SK-N-SH (cell line): ENCODE results near the gene RDH12. TPM values are rescaled to one million over a fixed set of nuclear protein-coding genes. Genes with fewer than 3 reads are reported as not detected.

Experiments used
- CTCF ChIA-PET: fragments of 300-600, 350-600 bp; formaldehyde crosslinking; extraction: SDS; loops from one replicate; lab custom pipeline; 2021; lab: Yijun Ruan, JAX
- POLR2A ChIA-PET: fragments of 350-600 bp; sonication (Branson Sonifier 250); formaldehyde crosslinking; extraction: SDS; loops from one replicate; lab custom pipeline; 2020; ENCODE audit warnings: antibody characterized with exemption, inconsistent platforms; lab: Yijun Ruan, JAX
- DNase-seq: peaks from one replicate; pipeline ENCODE4 v3.0.0; 2012
- H2AFZ ChIP-seq: fragments of 200-600 bp; sonication (generic); 2 replicates; pipeline ENCODE4 v1.8.1; 2016; ENCODE audit warnings: antibody characterized with exemption, mild to moderate bottlenecking, low read depth
- H3F3A ChIP-seq: fragments of 200-600 bp; sonication (generic); replicated peaks from 2 replicates; pipeline ENCODE3; 2016; ENCODE audit warnings: antibody characterized with exemption, mild to moderate bottlenecking; ENCODE audit not compliant: insufficient read depth
- H3K27ac ChIP-seq, 2 experiments: fragments of 200-500 bp in 1 of 2; fragments of 200-600 bp in 1 of 2; sonication (Bioruptor generic) in 1 of 2; sonication (generic), shearing (Covaris generic) in 1 of 2; 2 replicates each; pipeline versions ENCODE4 v1.5.1 to v1.6.1; 2014 to 2016; ENCODE audit warnings: low read depth in 2 of 2, inconsistent platforms in 1 of 2, low read length in 1 of 2, mild to moderate bottlenecking in 1 of 2, mixed read lengths in 1 of 2
- H3K27me3 ChIP-seq: fragments of 200-600 bp; sonication (generic), shearing (Covaris generic); 2 replicates; pipeline ENCODE4 v1.6.1; 2016; ENCODE audit warnings: mixed run types; ENCODE audit not compliant: insufficient read depth
- H3K36me3 ChIP-seq, 2 experiments: fragments of 200-500 bp in 1 of 2; fragments of 200-600 bp in 1 of 2; sonication (Bioruptor generic) in 1 of 2; sonication (generic) in 1 of 2; replicated peaks in 1 of 2; 2 replicates each; pipeline versions ENCODE3 to v1.5.1; 2014 to 2016; ENCODE audit warnings: low read length in 1 of 2, mild to moderate bottlenecking in 1 of 2; ENCODE audit not compliant: insufficient read depth in 2 of 2, control insufficient read depth in 1 of 2
- H3K4me1 ChIP-seq, 2 experiments: fragments of 200-500 bp in 1 of 2; fragments of 200-600 bp in 1 of 2; sonication (Bioruptor generic) in 1 of 2; sonication (generic), shearing (Covaris generic) in 1 of 2; 2 replicates each; pipeline versions ENCODE4 v1.5.1 to v1.6.1; 2014 to 2016; ENCODE audit warnings: low read depth in 1 of 2, low read length in 1 of 2, mixed run types in 1 of 2; ENCODE audit not compliant: insufficient read depth in 2 of 2, control insufficient read depth in 1 of 2
- H3K4me2 ChIP-seq: fragments of 200-600 bp; sonication (generic), shearing (Covaris generic); 2 replicates; pipeline ENCODE4 v1.6.1; 2017; ENCODE audit warnings: mixed run types
- H3K4me3 ChIP-seq, 2 experiments: fragments of 200-500 bp in 1 of 2; fragments of 200-600 bp in 1 of 2; sonication (Bioruptor generic) in 1 of 2; sonication (generic), shearing (Covaris generic) in 1 of 2; 2 replicates each; pipeline versions ENCODE4 v1.5.1 to v1.8.1; 2014 to 2016; ENCODE audit warnings: low read depth in 2 of 2, inconsistent platforms in 1 of 2, low read length in 1 of 2, mild to moderate bottlenecking in 1 of 2, mixed read lengths in 1 of 2, moderate library complexity in 1 of 2
- H3K79me2 ChIP-seq: fragments of 200-600 bp; sonication (generic); 2 replicates; pipeline ENCODE4 v1.8.1; 2017; ENCODE audit warnings: mild to moderate bottlenecking; ENCODE audit not compliant: insufficient read depth
- H3K9ac ChIP-seq: fragments of 200-600 bp; sonication (generic); 2 replicates; pipeline ENCODE4 v1.6.1; 2017; ENCODE audit warnings: mixed run types
- H3K9me2 ChIP-seq: fragments of 200-600 bp; sonication (generic); 2 replicates; pipeline ENCODE4 v1.6.1; 2017; ENCODE audit warnings: mixed run types
- H3K9me3 ChIP-seq: fragments of 200-600 bp; sonication (generic); 2 replicates; pipeline ENCODE4 v1.6.1; 2017; ENCODE audit warnings: mixed run types, mild to moderate bottlenecking, moderate library complexity
- H4K20me1 ChIP-seq: fragments of 200-600 bp; sonication (generic); 2 replicates; pipeline ENCODE4 v1.6.1; 2017; ENCODE audit warnings: mild to moderate bottlenecking, mixed run types; ENCODE audit not compliant: insufficient read depth
- CHD2 ChIP-seq: fragments of 150-350 bp; IDR thresholded peaks from 2 replicates; pipeline ENCODE4 v1.6.1; 2018; ENCODE audit warnings: low read length; ENCODE audit not compliant: partially characterized antibody
- ELF1 ChIP-seq: IDR thresholded peaks from 2 replicates; pipeline ENCODE4 v1.4.0; 2012
- EP300 ChIP-seq, 2 experiments: IDR thresholded peaks; 2 replicates each; pipeline versions ENCODE4 v1.4.0 to v1.6.1; 2012; ENCODE audit warnings: borderline replicate concordance in 1 of 2, low read depth in 1 of 2, low read length in 1 of 2
- FOSL2 ChIP-seq: IDR thresholded peaks from 2 replicates; pipeline ENCODE4 v1.4.0; 2012; ENCODE audit warnings: low read depth, mild to moderate bottlenecking, moderate library complexity, borderline replicate concordance
- FOXJ3 ChIP-seq: sonication (generic); formaldehyde crosslinking; IDR thresholded peaks from 2 replicates; pipeline ENCODE4 v1.5.1; 2020; ENCODE audit warnings: mild to moderate bottlenecking, missing genetic modification reagents
- GABPA ChIP-seq: IDR thresholded peaks from 2 replicates; pipeline ENCODE4 v1.4.0; 2012; ENCODE audit warnings: low read depth, mild to moderate bottlenecking
- GATA2 ChIP-seq: sonication (generic); formaldehyde crosslinking; IDR thresholded peaks from 2 replicates; pipeline ENCODE4 v1.5.0; 2020; ENCODE audit warnings: mild to moderate bottlenecking, missing genetic modification reagents
- IRF3 ChIP-seq: fragments of 150-350 bp; IDR thresholded peaks from 2 replicates; pipeline ENCODE4 v1.6.1; 2016; ENCODE audit warnings: mild to moderate bottlenecking, low read depth, low read length
- JUND ChIP-seq: IDR thresholded peaks from 2 replicates; pipeline ENCODE4 v1.4.0; 2012
- MXI1 ChIP-seq: IDR thresholded peaks from 2 replicates; pipeline ENCODE4 v1.6.1; 2012; ENCODE audit warnings: mild to moderate bottlenecking, low read depth, low read length, improper control_type of control experiment
- NRF1 ChIP-seq: IDR thresholded peaks from 2 replicates; pipeline ENCODE4 v1.6.1; 2012; ENCODE audit warnings: low read depth, mild to moderate bottlenecking, low read length
- RAD21 ChIP-seq: IDR thresholded peaks from 2 replicates; pipeline ENCODE4 v1.6.1; 2012; ENCODE audit warnings: mild to moderate bottlenecking, low read length
- RFX5 ChIP-seq: IDR thresholded peaks from 2 replicates; pipeline ENCODE4 v1.6.1; 2012; ENCODE audit warnings: mild to moderate bottlenecking, improper control_type of control experiment, low read length
- SIN3A ChIP-seq: IDR thresholded peaks from 2 replicates; pipeline ENCODE4 v1.6.1; 2012; ENCODE audit warnings: low read depth, mild to moderate bottlenecking, low read length, moderate library complexity, borderline replicate concordance
- SMC3 ChIP-seq: IDR thresholded peaks from 2 replicates; pipeline ENCODE4 v1.6.1; 2012; ENCODE audit warnings: low read depth, low read length, improper control_type of control experiment
- TAF1 ChIP-seq: IDR thresholded peaks from 2 replicates; pipeline ENCODE4 v1.6.1; 2012; ENCODE audit warnings: low read depth, mild to moderate bottlenecking, low read length, moderate library complexity, borderline replicate concordance
- TCF12 ChIP-seq: IDR thresholded peaks from 2 replicates; pipeline ENCODE4 v1.4.0; 2012
- TEAD4 ChIP-seq: IDR thresholded peaks from 2 replicates; pipeline ENCODE4 v1.4.0; 2012; ENCODE audit warnings: mild to moderate bottlenecking, borderline replicate concordance; ENCODE audit not compliant: insufficient read depth
- USF1 ChIP-seq: IDR thresholded peaks from 2 replicates; pipeline ENCODE4 v1.4.0; 2012; ENCODE audit warnings: low read depth, borderline replicate concordance
- YY1 ChIP-seq: IDR thresholded peaks from 2 replicates; pipeline ENCODE4 v1.4.0; 2012; ENCODE audit warnings: low read depth, mild to moderate bottlenecking
- WGBS: methylation state at CpG from one replicate; pipeline ENCODE4 v1.1.6; 2017; ENCODE audit warnings: low lambda C conversion rate; 5-methylcytosine and 5-hydroxymethylcytosine counted together
- polyA plus RNA-seq, 3 experiments: library from polyadenylated mRNA; depleted of rRNA; stranded (reverse); fragments of >200 nt; gene quantifications; 2 replicates each; pipeline ENCODE4 v1.2.3, GENCODE V29; 2012
- TF ChIP-seq, protein P1 (sequence below): IDR thresholded peaks from 2 replicates; pipeline ENCODE4 v1.6.1; 2012; ENCODE audit warnings: mild to moderate bottlenecking, low read depth, low read length, moderate library complexity
- TF ChIP-seq, protein P2 (sequence below): IDR thresholded peaks from 2 replicates; pipeline ENCODE4 v1.4.0; 2012; ENCODE audit warnings: low read depth

Gene RDH12
- polyA plus RNA-seq, 1 of the 3 experiments (the other 2 are of a cell fraction), result not detected

DNA sequence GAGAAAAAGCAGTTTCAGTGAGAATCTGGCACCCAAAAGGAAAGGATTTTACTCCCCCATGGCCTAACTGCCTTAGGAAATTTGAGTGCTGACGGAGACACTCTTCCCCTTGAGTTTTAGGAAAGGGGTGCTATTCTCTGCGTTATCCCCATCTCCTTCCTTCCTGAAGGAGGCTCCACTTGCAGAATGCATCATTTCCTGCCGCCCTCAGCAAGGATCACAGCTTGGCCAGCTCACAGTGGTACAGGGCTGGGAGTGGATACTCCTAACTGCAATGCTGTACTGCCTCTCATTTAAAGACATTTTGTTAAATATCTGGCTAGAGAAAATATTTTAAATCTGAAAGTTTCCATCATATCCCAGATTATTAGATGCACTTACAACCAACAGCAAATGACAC, 33.0 kb downstream of the RDH12 start:
- ChIA-PET CTCF (no interaction called here), POLR2A (no interaction called here)
- no peak overlapping the region for H2AFZ ChIP-seq

DNA sequence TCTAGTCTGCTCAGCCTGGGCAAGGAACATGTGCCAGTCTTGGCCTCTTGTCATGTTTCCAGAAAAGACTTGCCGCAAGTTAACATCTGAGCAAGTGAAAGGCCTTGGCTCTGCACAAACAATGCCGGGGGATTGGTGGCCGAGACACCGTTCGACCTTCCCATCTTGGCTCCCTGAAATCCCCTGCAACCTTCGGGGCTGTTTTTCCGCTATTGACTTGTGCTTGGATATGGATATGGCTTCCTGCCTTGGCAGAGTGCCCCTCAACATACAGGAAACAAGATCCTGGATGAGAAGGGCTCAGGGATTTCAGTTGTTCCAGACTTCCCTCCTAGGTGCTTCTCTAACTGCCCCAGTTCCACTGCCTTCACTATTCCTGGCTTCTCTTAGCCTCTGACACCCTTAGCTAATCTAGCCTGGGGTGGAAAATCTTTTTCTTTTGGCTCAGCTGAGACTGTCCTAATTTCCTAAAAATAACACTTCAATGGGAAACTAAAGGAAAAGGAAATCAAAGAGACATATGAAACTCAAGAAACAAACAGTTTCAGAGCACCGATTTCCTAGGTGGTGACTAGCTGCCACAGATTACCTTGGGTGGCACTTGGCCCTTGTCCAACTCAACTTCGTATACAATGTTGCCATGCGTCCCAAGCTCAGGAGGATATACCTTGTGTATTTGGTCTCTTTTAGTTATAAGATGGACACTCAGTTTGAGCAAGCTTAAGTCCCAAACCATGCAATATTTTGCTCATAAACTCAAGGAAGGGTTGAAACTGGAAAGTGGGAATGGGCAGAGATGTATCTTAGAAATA, 33.9 kb downstream of the RDH12 start:
- no peaks in the 10 kb centered on the region for H3F3A ChIP-seq
- no peaks in the 10 kb centered on the region for H3K27me3 ChIP-seq
- POLR2A ChIA-PET, result no interaction called here
- no peak overlapping the region for H3K4me2 ChIP-seq
- no peak overlapping the region for H2AFZ ChIP-seq
- H3K9me3 ChIP-seq, result no peaks in the 10 kb centered on the region
- no peaks in the 10 kb centered on the region; a peak in 1 of 4 replicates for H3K4me1 ChIP-seq
- no peak overlapping the region for H3K4me3 ChIP-seq
- H3K27ac ChIP-seq, result no peak overlapping the region
- 82% methylated on average over 10 of the region's 10 CpGs for WGBS
- H3K79me2 ChIP-seq, result no peaks in the 10 kb centered on the region
- no peak overlapping the region for H3K9ac ChIP-seq
- H4K20me1 ChIP-seq, result no peaks in the 10 kb centered on the region
- DNase-seq, result no peak
- CTCF ChIA-PET, result interaction anchor here (1.5 kb wide), 1 partner anchor 8 kb away, joined by 3 read pairs; no protein-coding TSS in a partner anchor
- H3K9me2 ChIP-seq, result no peaks in the 10 kb centered on the region
- TF ChIP-seq, protein P1, sequence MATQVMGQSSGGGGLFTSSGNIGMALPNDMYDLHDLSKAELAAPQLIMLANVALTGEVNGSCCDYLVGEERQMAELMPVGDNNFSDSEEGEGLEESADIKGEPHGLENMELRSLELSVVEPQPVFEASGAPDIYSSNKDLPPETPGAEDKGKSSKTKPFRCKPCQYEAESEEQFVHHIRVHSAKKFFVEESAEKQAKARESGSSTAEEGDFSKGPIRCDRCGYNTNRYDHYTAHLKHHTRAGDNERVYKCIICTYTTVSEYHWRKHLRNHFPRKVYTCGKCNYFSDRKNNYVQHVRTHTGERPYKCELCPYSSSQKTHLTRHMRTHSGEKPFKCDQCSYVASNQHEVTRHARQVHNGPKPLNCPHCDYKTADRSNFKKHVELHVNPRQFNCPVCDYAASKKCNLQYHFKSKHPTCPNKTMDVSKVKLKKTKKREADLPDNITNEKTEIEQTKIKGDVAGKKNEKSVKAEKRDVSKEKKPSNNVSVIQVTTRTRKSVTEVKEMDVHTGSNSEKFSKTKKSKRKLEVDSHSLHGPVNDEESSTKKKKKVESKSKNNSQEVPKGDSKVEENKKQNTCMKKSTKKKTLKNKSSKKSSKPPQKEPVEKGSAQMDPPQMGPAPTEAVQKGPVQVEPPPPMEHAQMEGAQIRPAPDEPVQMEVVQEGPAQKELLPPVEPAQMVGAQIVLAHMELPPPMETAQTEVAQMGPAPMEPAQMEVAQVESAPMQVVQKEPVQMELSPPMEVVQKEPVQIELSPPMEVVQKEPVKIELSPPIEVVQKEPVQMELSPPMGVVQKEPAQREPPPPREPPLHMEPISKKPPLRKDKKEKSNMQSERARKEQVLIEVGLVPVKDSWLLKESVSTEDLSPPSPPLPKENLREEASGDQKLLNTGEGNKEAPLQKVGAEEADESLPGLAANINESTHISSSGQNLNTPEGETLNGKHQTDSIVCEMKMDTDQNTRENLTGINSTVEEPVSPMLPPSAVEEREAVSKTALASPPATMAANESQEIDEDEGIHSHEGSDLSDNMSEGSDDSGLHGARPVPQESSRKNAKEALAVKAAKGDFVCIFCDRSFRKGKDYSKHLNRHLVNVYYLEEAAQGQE, result no peak
- TF ChIP-seq NRF1 (no peak), TAF1 (no peak), IRF3 (no peak), MXI1 (no peak), ELF1 (no peak), YY1 (no peak), GABPA (no peak), TCF12 (no peak), JUND (no peak), RFX5 (no peak), EP300 (IDR thresholded peaks at IDR 0.05; ENCODE audit: borderline replicate concordance in 1 of 2, low read depth in 1 of 2, low read length in 1 of 2) (no peak), GATA2 (CRISPR knock-in tag) (no peak), TEAD4 (no peak), FOSL2 (no peak), RAD21 (no peak), FOXJ3 (CRISPR knock-in tag) (no peak)
- TF ChIP-seq, all 33 proteins: peak for 0
- H3K36me3 ChIP-seq, result no peaks in the 10 kb centered on the region

More for the DNA sequence above, 33.0 kb downstream of the RDH12 start:
- 78% methylated on average over 3 of the region's 3 CpGs for WGBS
- TF ChIP-seq, protein P2, sequence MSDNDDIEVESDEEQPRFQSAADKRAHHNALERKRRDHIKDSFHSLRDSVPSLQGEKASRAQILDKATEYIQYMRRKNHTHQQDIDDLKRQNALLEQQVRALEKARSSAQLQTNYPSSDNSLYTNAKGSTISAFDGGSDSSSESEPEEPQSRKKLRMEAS, result no peak
- TF ChIP-seq CHD2 (no peak), SMC3 (no peak), RFX5 (no peak), SIN3A (no peak), USF1 (no peak)
- Histone ChIP-seq H4K20me1 (no peaks in the 10 kb centered on the region), H3F3A (no peaks in the 10 kb centered on the region), H3K4me1 (no peaks in the 10 kb centered on the region; a peak in 1 of 4 replicates), H3K9ac (no peak overlapping the region), H3K27me3 (no peaks in the 10 kb centered on the region), H3K9me3 (no peaks in the 10 kb centered on the region), H3K4me2 (no peak overlapping the region), H3K9me2 (no peaks in the 10 kb centered on the region), H3K79me2 (no peaks in the 10 kb centered on the region), H3K4me3 (no peak overlapping the region), H3K27ac (no peak overlapping the region), H3K36me3 (no peaks in the 10 kb centered on the region)
- DNase-seq, result no peak
